Neural progenitor cell (in vitro differentiated cells): ENCODE results near the gene HRG. TPM values are rescaled to one million over a fixed set of nuclear protein-coding genes. Genes with fewer than 3 reads are reported as not detected.

Source experiments
- DNase-seq: peaks from one replicate; pipeline ENCODE4 v3.0.0-alpha.2; 2016; ENCODE audit warnings: low spot score
- H2AFZ ChIP-seq: fragments of 200-600 bp; sonication (generic); replicated peaks from 2 replicates; pipeline ENCODE4 v1.6.1; 2016; ENCODE audit warnings: antibody characterized with exemption
- H3F3A ChIP-seq: fragments of 200-600 bp; sonication (generic); 2 replicates; pipeline ENCODE4 v1.6.1; 2016; ENCODE audit warnings: antibody characterized with exemption, low read depth
- H3K27ac ChIP-seq: fragments of 200-600 bp; sonication (generic); 2 replicates; pipeline ENCODE4 v1.5.1; 2016; ENCODE audit warnings: mild to moderate bottlenecking
- H3K27me3 ChIP-seq: fragments of 200-600 bp; sonication (generic); 2 replicates; pipeline ENCODE4 v1.6.1; 2016; ENCODE audit warnings: mild to moderate bottlenecking, moderate library complexity
- H3K36me3 ChIP-seq: fragments of 200-600 bp; sonication (generic); 2 replicates; pipeline ENCODE4 v1.5.1; 2016
- H3K4me1 ChIP-seq: fragments of 200-600 bp; sonication (generic); 2 replicates; pipeline ENCODE4 v1.6.1; 2016; ENCODE audit warnings: mixed run types
- H3K4me2 ChIP-seq: fragments of 200-600 bp; sonication (generic); 2 replicates; pipeline ENCODE4 v1.6.1; 2016
- H3K4me3 ChIP-seq: fragments of 200-600 bp; sonication (generic); 2 replicates; pipeline ENCODE4 v1.5.1; 2016
- H3K79me2 ChIP-seq: fragments of 200-600 bp; sonication (generic); 2 replicates; pipeline ENCODE4 v1.6.1; 2016; ENCODE audit warnings: low read depth
- H3K9ac ChIP-seq: fragments of 200-600 bp; sonication (generic); 2 replicates; pipeline ENCODE4 v1.6.1; 2016
- H3K9me3 ChIP-seq: fragments of 200-600 bp; sonication (generic); 2 replicates; pipeline ENCODE4 v1.5.1; 2016; ENCODE audit warnings: low read depth
- H4K20me1 ChIP-seq: fragments of 200-600 bp; sonication (generic); 2 replicates; pipeline ENCODE4 v1.6.1; 2016; ENCODE audit warnings: low read depth
- H3K27ac Mint-ChIP-seq: 3 replicates; pipeline ENCODE4 v1.8.0; 2021; ENCODE audit warnings: mixed read lengths
- H3K27me3 Mint-ChIP-seq: 2 replicates; pipeline ENCODE4 v1.8.0; 2022; ENCODE audit warnings: low read depth, mild to moderate bottlenecking, inconsistent platforms, moderate library complexity, mixed read lengths; ENCODE audit not compliant: insufficient read depth
- H3K36me3 Mint-ChIP-seq: 3 replicates; pipeline ENCODE4 v1.8.0; 2021; ENCODE audit warnings: mixed read lengths
- H3K4me1 Mint-ChIP-seq: 3 replicates; pipeline ENCODE4 v1.8.0; 2021; ENCODE audit warnings: mixed read lengths
- H3K4me3 Mint-ChIP-seq: 3 replicates; pipeline ENCODE4 v1.8.0; 2021; ENCODE audit warnings: mild to moderate bottlenecking, moderate library complexity, mixed read lengths
- H3K9me3 Mint-ChIP-seq: 3 replicates; pipeline ENCODE4 v1.8.0; 2020; ENCODE audit warnings: mixed read lengths
- EZH2 ChIP-seq: fragments of 200-600 bp; sonication (generic); IDR thresholded peaks from 2 replicates; pipeline ENCODE4 v1.6.1; 2017; ENCODE audit warnings: antibody characterized with exemption, mild to moderate bottlenecking, moderate library complexity
- EZH2phosphoT487 ChIP-seq: fragments of 200-600 bp; sonication (generic); IDR thresholded peaks from 2 replicates; pipeline ENCODE4 v1.6.1; 2017; ENCODE audit warnings: antibody characterized with exemption
- total RNA-seq: library from RNA; depleted of rRNA; stranded (reverse); fragments of >200 nt; gene quantifications from 2 replicates; pipeline ENCODE4 v1.2.3, GENCODE V29; 2015; ENCODE audit warnings: low replicate concordance
- TF ChIP-seq, protein P1 (sequence below): fragments of 200-600 bp; sonication (generic); IDR thresholded peaks from 2 replicates; pipeline ENCODE4 v1.5.1; 2017; ENCODE audit warnings: antibody characterized with exemption, mild to moderate bottlenecking

The HRG gene
- not detected in 2 replicates for total RNA-seq

- Mint-ChIP-seq H3K9me3 (no peaks in the 10 kb centered on the region), H3K27ac (no peak within 1 kb of the TSS), H3K27me3 (peaks cover 6% of the 10 kb centered on the region), H3K4me1 (peaks cover 17% of the 10 kb centered on the region), H3K36me3 (no peaks in the 10 kb centered on the region), H3K4me3 (no peak within 1 kb of the TSS)
- Histone ChIP-seq H3K9me3 (no peaks in the 10 kb centered on the region), H3K27ac (no peak within 1 kb of the TSS), H2AFZ (no peak within 1 kb of the TSS), H3K4me3 (no peak within 1 kb of the TSS), H3K4me2 (no peak within 1 kb of the TSS), H4K20me1 (peaks cover 11% of the 10 kb centered on the region), H3K9ac (no peak within 1 kb of the TSS), H3K36me3 (no peaks in the 10 kb centered on the region), H3K4me1 (peaks cover 21% of the 10 kb centered on the region), H3K27me3 (peaks cover 69% of the 10 kb centered on the region), H3K79me2 (no peaks in the 10 kb centered on the region), H3F3A (peaks cover 18% of the 10 kb centered on the region)
- no peak for DNase-seq
- TF ChIP-seq, protein P1, sequence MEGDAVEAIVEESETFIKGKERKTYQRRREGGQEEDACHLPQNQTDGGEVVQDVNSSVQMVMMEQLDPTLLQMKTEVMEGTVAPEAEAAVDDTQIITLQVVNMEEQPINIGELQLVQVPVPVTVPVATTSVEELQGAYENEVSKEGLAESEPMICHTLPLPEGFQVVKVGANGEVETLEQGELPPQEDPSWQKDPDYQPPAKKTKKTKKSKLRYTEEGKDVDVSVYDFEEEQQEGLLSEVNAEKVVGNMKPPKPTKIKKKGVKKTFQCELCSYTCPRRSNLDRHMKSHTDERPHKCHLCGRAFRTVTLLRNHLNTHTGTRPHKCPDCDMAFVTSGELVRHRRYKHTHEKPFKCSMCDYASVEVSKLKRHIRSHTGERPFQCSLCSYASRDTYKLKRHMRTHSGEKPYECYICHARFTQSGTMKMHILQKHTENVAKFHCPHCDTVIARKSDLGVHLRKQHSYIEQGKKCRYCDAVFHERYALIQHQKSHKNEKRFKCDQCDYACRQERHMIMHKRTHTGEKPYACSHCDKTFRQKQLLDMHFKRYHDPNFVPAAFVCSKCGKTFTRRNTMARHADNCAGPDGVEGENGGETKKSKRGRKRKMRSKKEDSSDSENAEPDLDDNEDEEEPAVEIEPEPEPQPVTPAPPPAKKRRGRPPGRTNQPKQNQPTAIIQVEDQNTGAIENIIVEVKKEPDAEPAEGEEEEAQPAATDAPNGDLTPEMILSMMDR = no peak
- TF ChIP-seq EZH2 (no peak), EZH2phosphoT487 (no peak)
Observed at GRCh38 chr3:186665625-186666188, at the start of gene HRG. Gene HRG (plus strand): TSS chr3:186666014. CDS start chr3:186666032, 18 bp downstream.

DNA sequence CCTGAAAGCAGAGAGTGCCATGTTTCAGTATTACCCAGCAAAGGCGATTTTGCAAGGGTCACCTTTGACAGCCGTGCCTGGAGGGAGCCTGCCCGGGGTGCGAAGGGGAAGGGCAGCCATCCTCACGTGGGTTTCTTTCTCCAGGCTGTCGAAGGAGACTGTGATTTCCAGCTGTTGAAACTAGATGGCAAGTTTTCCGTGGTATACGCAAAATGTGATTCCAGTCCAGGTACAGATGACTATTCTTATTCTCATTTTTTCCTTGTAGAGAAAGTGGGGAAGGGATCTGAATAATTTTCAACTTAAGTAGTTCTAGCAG is 49.6 kb upstream of the HRG start:
- no peak overlapping the region for H3K4me3 ChIP-seq
- H3K4me1 Mint-ChIP-seq = peaks cover 3% of the 10 kb centered on the region
- H3K27ac ChIP-seq = no peak overlapping the region
- H3F3A ChIP-seq = peaks cover 3% of the 10 kb centered on the region
- TF ChIP-seq EZH2 (no peak), EZH2phosphoT487 (no peak)
- TF ChIP-seq, protein P1 = no peak
- H3K27ac Mint-ChIP-seq = no peak overlapping the region
- no peaks in the 10 kb centered on the region for H3K9me3 Mint-ChIP-seq
- H3K9me3 ChIP-seq = no peaks in the 10 kb centered on the region
- DNase-seq = no peak
- H3K4me3 Mint-ChIP-seq = no peak overlapping the region
- no peak overlapping the region for H2AFZ ChIP-seq
- no peak overlapping the region for H3K4me2 ChIP-seq
- H3K79me2 ChIP-seq = no peaks in the 10 kb centered on the region
- no peaks in the 10 kb centered on the region for H3K4me1 ChIP-seq
- peaks cover 24% of the 10 kb centered on the region for H3K27me3 ChIP-seq
- no peak overlapping the region for H3K9ac ChIP-seq
- H4K20me1 ChIP-seq = no peaks in the 10 kb centered on the region
- H3K36me3 ChIP-seq = no peaks in the 10 kb centered on the region
- no peaks in the 10 kb centered on the region for H3K36me3 Mint-ChIP-seq
- peaks cover 11% of the 10 kb centered on the region for H3K27me3 Mint-ChIP-seq

GRCh38 chr3:186617036-186617946 is 48.5 kb upstream of the HRG start:
- no peak overlapping the region for H3K9ac ChIP-seq
- H3K36me3 Mint-ChIP-seq = no peaks in the 10 kb centered on the region
- no peaks in the 10 kb centered on the region for H3K79me2 ChIP-seq
- no peak overlapping the region for H3K4me3 ChIP-seq
- H3K36me3 ChIP-seq = no peaks in the 10 kb centered on the region
- H3K27ac ChIP-seq = no peak overlapping the region
- DNase-seq = peak; percentile 86
- no peaks in the 10 kb centered on the region for H4K20me1 ChIP-seq
- H3K9me3 Mint-ChIP-seq = no peaks in the 10 kb centered on the region
- H3F3A ChIP-seq = peaks cover 3% of the 10 kb centered on the region
- peaks cover 24% of the 10 kb centered on the region for H3K27me3 ChIP-seq
- no peak for TF ChIP-seq EZH2
- TF ChIP-seq, protein P1 = peak; percentile 86
- H3K27me3 Mint-ChIP-seq = peaks cover 13% of the 10 kb centered on the region
- H3K4me1 Mint-ChIP-seq = peaks cover 3% of the 10 kb centered on the region
- no peaks in the 10 kb centered on the region for H3K4me1 ChIP-seq
- H2AFZ ChIP-seq = peak overlapping the region; percentile 99
- no peak overlapping the region for H3K4me3 Mint-ChIP-seq
- peak overlapping the region; percentile 51 for H3K4me2 ChIP-seq
- H3K27ac Mint-ChIP-seq = peak overlapping the region; percentile 4
- H3K9me3 ChIP-seq = no peaks in the 10 kb centered on the region
